HEK293T (cell line): ENCODE results near the gene CHSY3.

Source experiments
- BHLHE40 ChIP-seq: fragments of 450-650 bp; IDR thresholded peaks from 2 replicates; pipeline ENCODE4 v1.6.1; 2016; ENCODE audit warnings: mild to moderate bottlenecking, moderate library complexity, borderline replicate concordance
- ELF4 ChIP-seq: fragments of 450-650 bp; IDR thresholded peaks from 2 replicates; pipeline ENCODE4 v1.6.1; 2017; ENCODE audit warnings: antibody characterized with exemption
- FOXA1 ChIP-seq: fragments of 450-650 bp; IDR thresholded peaks from 2 replicates; pipeline ENCODE4 v1.6.1; 2016; ENCODE audit warnings: mild to moderate bottlenecking
- FOXK2 ChIP-seq: fragments of 450-650 bp; IDR thresholded peaks from 2 replicates; pipeline ENCODE4 v1.6.1; 2016; ENCODE audit warnings: mild to moderate bottlenecking
- FOXM1 ChIP-seq: fragments of 450-650 bp; IDR thresholded peaks from 2 replicates; pipeline ENCODE4 v1.6.1; 2017; ENCODE audit warnings: mild to moderate bottlenecking, borderline replicate concordance
- HDGF ChIP-seq: fragments of 450-650 bp; IDR thresholded peaks from 2 replicates; pipeline ENCODE4 v1.6.1; 2017; ENCODE audit warnings: antibody characterized with exemption, borderline replicate concordance
- NFRKB ChIP-seq: fragments of 450-650 bp; IDR thresholded peaks from 2 replicates; pipeline ENCODE4 v1.6.1; 2016; ENCODE audit warnings: mild to moderate bottlenecking, moderate library complexity
- PKNOX1 ChIP-seq: fragments of 450-650 bp; IDR thresholded peaks from 2 replicates; pipeline ENCODE4 v1.6.1; 2016
- SP1 ChIP-seq: fragments of 450-650 bp; IDR thresholded peaks from 2 replicates; pipeline ENCODE4 v1.6.1; 2017
- SUZ12 ChIP-seq: fragments of 450-650 bp; IDR thresholded peaks from 2 replicates; pipeline ENCODE4 v1.6.1; 2016; ENCODE audit warnings: mild to moderate bottlenecking
- TARDBP ChIP-seq: fragments of 450-650 bp; IDR thresholded peaks from 2 replicates; pipeline ENCODE4 v1.6.1; 2016

GRCh38 chr5:130064484-130064883, 160.2 kb downstream of the CHSY3 start:
- TF ChIP-seq SP1 (no peak), FOXA1 (no peak), FOXM1 (no peak), SUZ12 (no peak), ELF4 (no peak), HDGF (no peak), PKNOX1 (no peak), TARDBP (no peak), NFRKB (no peak), FOXK2 (no peak), BHLHE40 (no peak)
